ENCODE data around the gene WDR45B.

GRCh38 chr17:82623707-82624106 is 24.5 kb downstream of the WDR45B start:
- no peak for TF ChIP-seq POLR2A (IDR thresholded peaks at IDR 0.05)
- TF ChIP-seq, protein P1, sequence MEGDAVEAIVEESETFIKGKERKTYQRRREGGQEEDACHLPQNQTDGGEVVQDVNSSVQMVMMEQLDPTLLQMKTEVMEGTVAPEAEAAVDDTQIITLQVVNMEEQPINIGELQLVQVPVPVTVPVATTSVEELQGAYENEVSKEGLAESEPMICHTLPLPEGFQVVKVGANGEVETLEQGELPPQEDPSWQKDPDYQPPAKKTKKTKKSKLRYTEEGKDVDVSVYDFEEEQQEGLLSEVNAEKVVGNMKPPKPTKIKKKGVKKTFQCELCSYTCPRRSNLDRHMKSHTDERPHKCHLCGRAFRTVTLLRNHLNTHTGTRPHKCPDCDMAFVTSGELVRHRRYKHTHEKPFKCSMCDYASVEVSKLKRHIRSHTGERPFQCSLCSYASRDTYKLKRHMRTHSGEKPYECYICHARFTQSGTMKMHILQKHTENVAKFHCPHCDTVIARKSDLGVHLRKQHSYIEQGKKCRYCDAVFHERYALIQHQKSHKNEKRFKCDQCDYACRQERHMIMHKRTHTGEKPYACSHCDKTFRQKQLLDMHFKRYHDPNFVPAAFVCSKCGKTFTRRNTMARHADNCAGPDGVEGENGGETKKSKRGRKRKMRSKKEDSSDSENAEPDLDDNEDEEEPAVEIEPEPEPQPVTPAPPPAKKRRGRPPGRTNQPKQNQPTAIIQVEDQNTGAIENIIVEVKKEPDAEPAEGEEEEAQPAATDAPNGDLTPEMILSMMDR (IDR thresholded peaks at IDR 0.05) = no peak

Data from body of pancreas (tissue), 4 donors.